Mesenchymal stem cell (in vitro differentiated cells and primary cell): ENCODE data around the gene TVP23A.

Source experiments
- DNase-seq: peaks from one replicate; pipeline ENCODE4 v3.0.0-alpha.2; 2013
- H2AFZ ChIP-seq: one replicate; pipeline ENCODE4 v1.6.1; 2013; ENCODE audit warnings: low read depth, mild to moderate bottlenecking, control low read depth, inconsistent platforms, low read length, moderate library complexity
- H2AK5ac ChIP-seq: 2 replicates; pipeline ENCODE4 v1.6.1; 2013; ENCODE audit warnings: low read length, moderate library complexity, mild to moderate bottlenecking, inconsistent platforms; ENCODE audit not compliant: severe bottlenecking
- H2BK120ac ChIP-seq: one replicate; pipeline ENCODE4 v1.6.1; 2013; ENCODE audit warnings: low read depth, mild to moderate bottlenecking, inconsistent platforms, low read length, moderate library complexity
- H2BK12ac ChIP-seq, 2 experiments: one replicate each; pipeline ENCODE4 v1.6.1; 2013; ENCODE audit warnings: inconsistent platforms in 2 of 2, low read length in 2 of 2, mild to moderate bottlenecking in 2 of 2, moderate library complexity in 2 of 2, control low read depth in 1 of 2
- H2BK15ac ChIP-seq: one replicate; pipeline ENCODE4 v1.6.1; 2013; ENCODE audit warnings: mild to moderate bottlenecking, low read depth, inconsistent platforms; ENCODE audit not compliant: poor library complexity, severe bottlenecking
- H2BK5ac ChIP-seq: 2 replicates; pipeline ENCODE4 v1.6.1; 2013; ENCODE audit warnings: low read depth, mild to moderate bottlenecking, low read length, control low read depth, inconsistent platforms; ENCODE audit not compliant: poor library complexity, severe bottlenecking
- H3K14ac ChIP-seq, 2 experiments: one replicate each; pipeline ENCODE4 v1.6.1; 2013; ENCODE audit warnings: inconsistent platforms in 2 of 2, low read length in 2 of 2, control low read depth in 1 of 2, mild to moderate bottlenecking in 1 of 2, moderate library complexity in 1 of 2
- H3K18ac ChIP-seq, 2 experiments: one replicate each; pipeline ENCODE4 v1.6.1; 2013; ENCODE audit warnings: inconsistent platforms in 2 of 2, low read length in 2 of 2, control low read depth in 1 of 2, low read depth in 1 of 2, mild to moderate bottlenecking in 1 of 2
- H3K23ac ChIP-seq, 2 experiments: one replicate each; pipeline ENCODE4 v1.6.1; 2013; ENCODE audit warnings: inconsistent platforms in 2 of 2, low read length in 2 of 2, mild to moderate bottlenecking in 2 of 2, moderate library complexity in 2 of 2, control low read depth in 1 of 2
- H3K27ac ChIP-seq: 2 replicates; pipeline ENCODE4 v1.5.1; 2013; ENCODE audit warnings: mild to moderate bottlenecking, moderate library complexity, low read length, control low read depth, inconsistent platforms; ENCODE audit not compliant: poor library complexity, severe bottlenecking
- H3K27me3 ChIP-seq, 2 experiments: 2 replicates each; pipeline versions ENCODE4 v1.6.1 to v1.7.0; 2013; ENCODE audit warnings: low read length in 2 of 2, mild to moderate bottlenecking in 2 of 2, moderate library complexity in 2 of 2, control low read depth in 1 of 2, inconsistent platforms in 1 of 2; ENCODE audit not compliant: control insufficient read depth in 1 of 2, insufficient read depth in 1 of 2
- H3K36me3 ChIP-seq, 2 experiments: 2 replicates each; pipeline versions ENCODE4 v1.6.1 to v1.7.0; 2013; ENCODE audit warnings: low read length in 2 of 2, control low read depth in 1 of 2, inconsistent platforms in 1 of 2, low read depth in 1 of 2, mild to moderate bottlenecking in 1 of 2; ENCODE audit not compliant: insufficient read depth in 2 of 2, control insufficient read depth in 1 of 2
- H3K4ac ChIP-seq, 2 experiments: one replicate each; pipeline ENCODE4 v1.6.1; 2013; ENCODE audit warnings: inconsistent platforms in 2 of 2, low read length in 2 of 2, mild to moderate bottlenecking in 2 of 2, moderate library complexity in 2 of 2, control low read depth in 1 of 2, low read depth in 1 of 2
- H3K4me1 ChIP-seq: 2 replicates; pipeline ENCODE4 v1.6.1; 2013; ENCODE audit warnings: low read depth, low read length, control low read depth; ENCODE audit not compliant: control insufficient read depth, insufficient read depth
- H3K4me2 ChIP-seq: 2 replicates; pipeline ENCODE4 v1.6.1; 2013; ENCODE audit warnings: low read length, mild to moderate bottlenecking, inconsistent platforms; ENCODE audit not compliant: poor library complexity, severe bottlenecking
- H3K4me3 ChIP-seq, 2 experiments: 2 replicates each; pipeline versions ENCODE4 v1.5.1 to v1.7.0; 2013; ENCODE audit warnings: low read length in 2 of 2, mild to moderate bottlenecking in 2 of 2, control low read depth in 1 of 2, low read depth in 1 of 2; ENCODE audit not compliant: insufficient read depth in 1 of 2
- H3K79me1 ChIP-seq: replicated peaks from 2 replicates; pipeline ENCODE4 v1.6.1; 2013; ENCODE audit warnings: mild to moderate bottlenecking, control low read depth, low read length, inconsistent platforms; ENCODE audit not compliant: poor library complexity, severe bottlenecking
- H3K9ac ChIP-seq: 2 replicates; pipeline ENCODE4 v1.7.0; 2013; ENCODE audit warnings: mild to moderate bottlenecking, low read length, moderate library complexity
- H3K9me3 ChIP-seq: 2 replicates; pipeline ENCODE4 v1.7.0; 2013; ENCODE audit warnings: mild to moderate bottlenecking, low read length; ENCODE audit not compliant: control insufficient read depth
- H4K8ac ChIP-seq: one replicate; pipeline ENCODE4 v1.6.1; 2013; ENCODE audit warnings: inconsistent platforms, mild to moderate bottlenecking, low read length, moderate library complexity
- H4K91ac ChIP-seq: one replicate; pipeline ENCODE4 v1.6.1; 2013; ENCODE audit warnings: mild to moderate bottlenecking, low read length, inconsistent platforms
- WGBS: methylation state at CpG from one replicate; pipeline ENCODE4 v1.1.7; 2013; ENCODE audit warnings: mixed read lengths; 5-methylcytosine and 5-hydroxymethylcytosine counted together

The TVP23A gene

GRCh38 chr16:10740000-10740844 is 78.4 kb downstream of the TVP23A start:
- DNase-seq: no peak
- 97% methylated on average over 10 of the region's 10 CpGs for WGBS
- H3K4ac ChIP-seq: no peak overlapping the region
- H4K8ac ChIP-seq: no peak overlapping the region
- H3K27me3 ChIP-seq: no peaks in the 10 kb centered on the region
- H2BK120ac ChIP-seq: no peak overlapping the region
- no peak overlapping the region for H3K23ac ChIP-seq
- H2BK15ac ChIP-seq: no peak overlapping the region
- H2AK5ac ChIP-seq: no peak overlapping the region
- no peak overlapping the region for H3K9ac ChIP-seq
- no peak overlapping the region for H2AFZ ChIP-seq
- no peak overlapping the region for H3K4me2 ChIP-seq
- peak overlapping the region; percentile 24 to 86 for H2BK12ac ChIP-seq
- H3K36me3 ChIP-seq: no peaks in the 10 kb centered on the region
- H3K79me1 ChIP-seq: no peaks in the 10 kb centered on the region
- no peak overlapping the region for H2BK5ac ChIP-seq
- no peak overlapping the region for H3K14ac ChIP-seq
- H3K27ac ChIP-seq: no peak overlapping the region
- H4K91ac ChIP-seq: peak overlapping the region; percentile 23
- H3K4me3 ChIP-seq: no peak overlapping the region
- H3K4me1 ChIP-seq: peaks cover 9% of the 10 kb centered on the region
- H3K9me3 ChIP-seq: no peaks in the 10 kb centered on the region
- H3K18ac ChIP-seq: no peak overlapping the region

GRCh38 chr16:10738231-10739077 is 80.1 kb downstream of the TVP23A start:
- no peak overlapping the region for H3K27ac ChIP-seq

GRCh38 chr16:10737068-10737625 is 81.4 kb downstream of the TVP23A start:
- H3K4ac ChIP-seq: no peak overlapping the region
- H3K14ac ChIP-seq: no peak overlapping the region
- H3K9me3 ChIP-seq: peaks cover 4% of the 10 kb centered on the region
- no peak overlapping the region for H2BK5ac ChIP-seq
- no peak overlapping the region for H2AFZ ChIP-seq
- no peak overlapping the region for H3K27ac ChIP-seq
- H2BK120ac ChIP-seq: no peak overlapping the region
- DNase-seq: peak; percentile 68
- H2BK12ac ChIP-seq: no peak overlapping the region
- no peaks in the 10 kb centered on the region for H3K27me3 ChIP-seq
- peaks cover 6% of the 10 kb centered on the region for H3K4me1 ChIP-seq
- H3K9ac ChIP-seq: peak overlapping the region; percentile 74
- H4K8ac ChIP-seq: peak overlapping the region; percentile 30
- no peaks in the 10 kb centered on the region for H3K79me1 ChIP-seq
- H2AK5ac ChIP-seq: no peak overlapping the region
- no peak overlapping the region for H3K23ac ChIP-seq
- no peak overlapping the region for H2BK15ac ChIP-seq
- no peaks in the 10 kb centered on the region for H3K36me3 ChIP-seq
- H3K4me3 ChIP-seq: no peak overlapping the region
- 44% methylated on average over 9 of the region's 12 CpGs for WGBS
- H4K91ac ChIP-seq: no peak overlapping the region
- no peak overlapping the region for H3K4me2 ChIP-seq
- H3K18ac ChIP-seq: no peak overlapping the region

More at GRCh38 chr16:10738231-10739077, 80.1 kb downstream of the TVP23A start:
- Histone ChIP-seq H3K27me3 (no peaks in the 10 kb centered on the region), H2AK5ac (no peak overlapping the region), H2BK12ac (peak overlapping the region; percentile 32 to 59), H3K4me1 (peaks cover 6% of the 10 kb centered on the region), H3K23ac (no peak overlapping the region), H3K9ac (peak overlapping the region; percentile 74), H4K91ac (peak overlapping the region; percentile 70), H3K79me1 (no peaks in the 10 kb centered on the region), H3K36me3 (no peaks in the 10 kb centered on the region), H2AFZ (no peak overlapping the region), H3K4me2 (no peak overlapping the region), H2BK5ac (no peak overlapping the region), H2BK15ac (no peak overlapping the region), H3K4ac (no peak overlapping the region), H2BK120ac (no peak overlapping the region), H3K14ac (no peak overlapping the region), H3K9me3 (no peaks in the 10 kb centered on the region), H3K18ac (peak overlapping the region; percentile 5 to 67), H4K8ac (peak overlapping the region; percentile 86), H3K4me3 (no peak overlapping the region)
- DNase-seq: peak; percentile 89
- WGBS: 28% methylated on average over 10 of the region's 12 CpGs

GRCh38 chr16:10731790-10732189 is 86.8 kb downstream of the TVP23A start:
- no peak overlapping the region for H2BK12ac ChIP-seq
- peaks cover 4% of the 10 kb centered on the region for H3K9me3 ChIP-seq
- no peak overlapping the region for H4K91ac ChIP-seq
- H2AK5ac ChIP-seq: no peak overlapping the region
- no peak overlapping the region for H3K4me2 ChIP-seq
- H3K27me3 ChIP-seq: peaks cover 0 to 11% of the 10 kb centered on the region in 2 experiments
- no peak overlapping the region for H2AFZ ChIP-seq
- peaks cover 3% of the 10 kb centered on the region for H3K4me1 ChIP-seq
- DNase-seq: no peak
- no peak overlapping the region for H3K27ac ChIP-seq
- no peak overlapping the region for H3K14ac ChIP-seq
- no peaks in the 10 kb centered on the region for H3K36me3 ChIP-seq
- WGBS: 93% methylated on average over 7 of the region's 7 CpGs
- no peak overlapping the region for H2BK15ac ChIP-seq
- H4K8ac ChIP-seq: no peak overlapping the region
- H3K23ac ChIP-seq: no peak overlapping the region
- no peak overlapping the region for H2BK120ac ChIP-seq
- no peak overlapping the region for H3K4ac ChIP-seq
- no peaks in the 10 kb centered on the region for H3K79me1 ChIP-seq
- H2BK5ac ChIP-seq: no peak overlapping the region
- H3K4me3 ChIP-seq: no peak overlapping the region
- H3K18ac ChIP-seq: no peak overlapping the region
- H3K9ac ChIP-seq: no peak overlapping the region
